Skeletal muscle cell (primary cell): ENCODE data around the gene SUN1.

ENCODE experiments used
- DNase-seq: peaks from one replicate; pipeline ENCODE4 v3.0.0-alpha.2; 2010; ENCODE audit warnings: low read depth
- H3K4me3 ChIP-seq: 2 replicates; pipeline ENCODE4 v1.5.1; 2011; ENCODE audit warnings: low read depth, mild to moderate bottlenecking, control low read depth, low read length, moderate library complexity

SUN1 gene

GRCh38 chr7:874031-874749 lies 41.9 kb downstream of the SUN1 start:
- no peak for DNase-seq
- no peak overlapping the region for H3K4me3 ChIP-seq

DNA sequence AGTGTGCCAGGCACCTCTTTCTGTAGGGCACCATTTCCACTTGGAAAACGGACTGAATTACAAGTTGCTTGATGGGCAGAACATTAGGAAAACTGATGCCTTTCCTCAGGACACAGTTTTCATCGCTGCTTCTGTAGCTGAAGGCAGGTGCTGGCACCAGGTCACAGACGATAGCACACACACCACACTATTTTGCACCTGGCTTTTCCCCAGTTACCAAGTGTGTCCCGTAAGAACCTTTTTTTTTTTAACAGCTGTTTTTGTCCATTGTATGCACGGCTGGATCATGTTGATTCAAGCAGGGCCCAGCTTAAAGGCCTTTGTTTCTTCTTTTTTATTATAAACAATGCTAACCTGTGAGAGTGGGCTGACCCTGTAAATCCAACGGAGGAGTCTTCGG lies 42.8 kb downstream of the SUN1 start:
- no peak overlapping the region for H3K4me3 ChIP-seq
- DNase-seq = peak; percentile 5

- peak overlapping the region; percentile 37 for H3K4me3 ChIP-seq
- no peak for DNase-seq
These were observed 43.3 kb downstream of the SUN1 start for GRCh38 chr7:875476-876076.

DNA sequence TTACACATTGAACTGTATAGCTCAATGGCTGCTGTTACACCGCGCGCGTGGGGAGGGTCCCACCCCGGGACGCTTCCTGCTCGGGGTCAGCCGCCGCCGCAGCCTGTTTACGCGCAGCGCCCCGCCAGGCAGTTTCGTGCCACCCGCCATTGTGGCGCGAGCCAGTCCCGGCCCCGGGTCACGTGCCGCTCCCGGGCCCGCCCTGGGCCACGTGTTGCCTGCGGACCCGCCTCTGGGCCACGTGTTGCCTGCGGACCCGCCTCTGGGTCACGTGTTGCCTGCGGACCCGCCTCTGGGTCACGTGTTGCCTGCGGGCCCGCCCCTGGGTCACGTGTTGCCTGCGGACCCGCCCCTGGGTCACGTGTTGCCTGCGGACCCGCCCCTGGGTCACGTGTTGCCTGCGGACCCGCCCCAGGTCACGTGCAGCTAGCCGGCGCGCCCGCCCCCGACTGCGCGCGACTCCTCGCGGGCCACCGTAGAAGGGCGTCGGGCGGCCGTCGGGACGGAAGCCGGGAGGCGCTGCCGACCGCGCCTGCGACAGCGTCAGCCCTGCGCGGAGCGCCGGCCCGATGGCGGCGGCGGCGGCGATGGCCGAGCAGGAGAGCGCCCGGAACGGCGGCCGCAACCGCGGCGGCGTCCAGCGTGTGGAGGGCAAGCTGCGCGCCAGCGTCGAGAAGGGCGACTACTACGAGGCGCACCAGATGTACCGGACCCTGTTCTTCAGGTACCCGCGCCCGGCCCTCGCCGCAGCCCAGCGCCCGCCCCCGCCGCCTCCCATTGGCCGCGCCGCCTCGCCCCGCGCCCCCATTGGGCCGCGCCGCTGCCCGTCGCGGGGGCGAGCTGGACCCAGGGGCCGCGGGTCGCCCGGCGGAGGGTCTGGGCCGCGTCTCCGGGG lies 44.0 kb downstream of the SUN1 start, which contains the start of gene GET4:
GET4 (plus strand) TSS at position 478 of the 895 bp plus-strand sequence; CDS start at position 570, 92 bp downstream.
- DNase-seq = peak; percentile 93
- peak within 1 kb of the TSS; percentile 84 for H3K4me3 ChIP-seq

GRCh38 chr7:876972-877311 lies 44.7 kb downstream of the SUN1 start:
- no peak for DNase-seq
- H3K4me3 ChIP-seq = peak overlapping the region; percentile 84

GRCh38 chr7:877312-878232 lies 45.3 kb downstream of the SUN1 start:
- peak overlapping the region; percentile 84 for H3K4me3 ChIP-seq
- no peak for DNase-seq

DNA sequence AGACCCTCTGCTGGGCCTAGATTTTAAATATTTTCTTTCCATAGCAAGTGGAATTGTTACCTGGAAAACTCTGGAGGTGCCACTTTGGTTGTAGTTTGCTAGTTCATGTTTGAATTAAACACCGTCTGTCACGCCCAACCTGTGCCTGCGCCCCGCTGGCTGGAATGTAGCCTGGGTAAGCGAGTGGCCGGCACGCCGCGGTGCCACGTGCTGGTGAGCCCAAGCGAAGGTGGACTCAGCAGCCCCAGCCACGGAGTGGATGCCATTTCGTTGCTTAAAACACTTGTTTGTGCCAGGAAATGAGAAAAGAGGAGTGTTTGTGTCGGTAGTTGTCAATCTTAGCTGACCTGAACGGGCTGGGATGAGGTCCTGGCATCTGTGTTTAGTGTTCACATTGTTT lies 46.8 kb downstream of the SUN1 start:
- H3K4me3 ChIP-seq = no peak overlapping the region
- DNase-seq = no peak

DNA sequence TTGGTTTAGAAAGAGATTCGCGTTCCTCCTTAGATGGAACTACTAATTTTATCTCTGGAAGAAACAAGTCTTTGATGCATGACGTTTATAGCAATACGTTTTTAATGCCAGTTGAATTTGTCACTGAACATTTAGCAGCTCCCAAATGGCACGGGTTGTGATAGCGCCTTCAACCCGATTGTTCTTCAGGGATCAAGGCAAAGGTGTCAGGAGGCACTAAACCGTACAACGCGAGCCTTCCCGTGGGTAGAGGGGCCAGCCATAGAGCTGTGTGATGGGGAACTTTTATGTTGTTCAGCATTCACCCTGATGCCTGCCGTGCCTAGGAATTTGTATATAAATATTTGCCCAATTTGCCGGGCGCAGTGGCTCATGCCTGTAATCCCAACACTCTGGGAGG lies 47.4 kb downstream of the SUN1 start:
- no peak overlapping the region for H3K4me3 ChIP-seq
- DNase-seq = no peak

- no peak for DNase-seq
- no peak overlapping the region for H3K4me3 ChIP-seq
These were observed 48.2 kb downstream of the SUN1 start for GRCh38 chr7:880450-880849.

- no peak overlapping the region for H3K4me3 ChIP-seq
These were observed 49.4 kb downstream of the SUN1 start for GRCh38 chr7:881441-882234.

GRCh38 chr7:882336-883035 lies 50.2 kb downstream of the SUN1 start:
- DNase-seq = no peak
- no peak overlapping the region for H3K4me3 ChIP-seq

More at GRCh38 chr7:881441-882234, 49.4 kb downstream of the SUN1 start:
- no peak for DNase-seq

- no peak for DNase-seq
- H3K4me3 ChIP-seq = no peak overlapping the region
These were observed 51.1 kb downstream of the SUN1 start for GRCh38 chr7:883055-884021.

GRCh38 chr7:884191-885003 lies 52.1 kb downstream of the SUN1 start:
- H3K4me3 ChIP-seq = no peak overlapping the region

GRCh38 chr7:885261-885892 lies 53.1 kb downstream of the SUN1 start:
- H3K4me3 ChIP-seq = no peak overlapping the region
- no peak for DNase-seq

More at GRCh38 chr7:884191-885003, 52.1 kb downstream of the SUN1 start:
- no peak for DNase-seq

DNA sequence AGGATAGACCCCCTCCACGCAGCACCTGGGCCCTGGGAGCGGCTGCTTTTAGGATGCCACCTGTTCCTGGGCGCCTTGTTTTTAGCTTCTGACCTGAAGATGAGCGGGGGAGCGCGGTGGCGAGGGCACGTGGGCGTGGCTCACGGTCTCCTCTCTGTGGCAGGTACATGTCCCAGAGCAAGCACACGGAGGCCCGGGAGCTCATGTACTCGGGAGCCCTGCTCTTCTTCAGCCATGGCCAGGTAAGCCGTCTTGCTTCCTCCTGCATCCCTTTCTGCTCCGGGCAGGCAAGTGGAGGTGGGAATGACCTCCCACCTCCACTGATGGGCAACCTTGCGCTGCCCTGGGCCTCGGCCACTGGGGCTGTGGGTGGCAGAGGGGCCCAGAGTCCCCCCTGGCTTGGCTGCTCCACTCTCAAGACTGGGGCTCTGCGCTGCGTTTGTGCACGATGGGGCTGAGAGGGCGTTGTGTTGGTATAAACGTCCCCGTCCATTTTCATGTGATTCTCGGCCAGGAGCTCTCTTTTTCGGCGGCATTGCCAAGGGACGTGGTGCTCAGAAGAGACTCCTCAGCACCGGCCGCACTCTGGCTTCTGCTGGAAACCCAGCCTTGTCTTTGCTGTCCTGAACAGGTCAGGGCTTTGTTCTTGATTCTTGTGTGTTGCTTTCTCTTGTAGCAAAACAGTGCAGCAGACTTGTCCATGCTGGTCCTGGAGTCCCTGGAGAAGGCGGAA lies 53.8 kb downstream of the SUN1 start:
- DNase-seq = no peak
- H3K4me3 ChIP-seq = no peak overlapping the region
